Left ventricle myocardium superior (tissue), 1 donor: ENCODE results near the gene ATG5. TPM values are rescaled to one million over a fixed set of nuclear protein-coding genes. Genes with fewer than 3 reads are reported as not detected.

Experiments used
- ATAC-seq: fragments of 200-7000 bp; cut with Tn5 transposase; one replicate; pipeline ENCODE4 v1.9.1; 2020; ENCODE audit warnings: mild to moderate bottlenecking, moderate library complexity
- DNase-seq: peaks from one replicate; pipeline ENCODE4 v3.0.0-alpha.2; 2020
- intact Hi-C: fragments of 100-400 bp; cut with micrococcal nuclease; formaldehyde crosslinking; loops from one replicate; pipeline ENCODE4 v1.11.0; 2022
- total RNA-seq: library from RNA; stranded (reverse); fragmentation: NEBNext Ultra II Directional; extraction: Animal tissue kit (Norgen Biotek cat#: 25700); gene quantifications from one replicate; pipeline ENCODE4 v1.2.1, GENCODE V29; 2021
- donor health status: DM: no; HTN: yes; CAD: no; lungs with severe emphysema.

Gene ATG5
- total RNA-seq, 1 donor from 2014 or later, result 16.6 TPM

DNA sequence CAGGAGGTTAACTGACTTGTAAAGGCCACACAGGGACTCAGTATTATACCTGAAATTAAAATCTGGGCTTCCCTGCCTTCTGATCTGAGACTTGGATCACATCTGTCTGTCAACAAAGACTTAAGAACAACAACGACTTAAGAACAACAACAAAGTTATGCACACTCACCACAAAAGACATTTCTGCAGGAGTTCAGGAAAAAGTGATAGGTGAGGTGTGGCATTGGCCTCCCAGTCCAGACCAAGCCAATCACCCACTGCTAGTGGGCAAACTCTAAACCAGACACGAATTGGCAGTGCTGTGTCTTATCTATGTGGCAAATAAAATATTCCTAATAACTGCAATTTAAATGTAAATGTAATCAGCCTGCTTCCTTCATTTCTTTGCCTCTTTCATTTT, 178.1 kb downstream of the ATG5 start:
- intact Hi-C loops, result no loop called here
- ATAC-seq, result no peak

DNA sequence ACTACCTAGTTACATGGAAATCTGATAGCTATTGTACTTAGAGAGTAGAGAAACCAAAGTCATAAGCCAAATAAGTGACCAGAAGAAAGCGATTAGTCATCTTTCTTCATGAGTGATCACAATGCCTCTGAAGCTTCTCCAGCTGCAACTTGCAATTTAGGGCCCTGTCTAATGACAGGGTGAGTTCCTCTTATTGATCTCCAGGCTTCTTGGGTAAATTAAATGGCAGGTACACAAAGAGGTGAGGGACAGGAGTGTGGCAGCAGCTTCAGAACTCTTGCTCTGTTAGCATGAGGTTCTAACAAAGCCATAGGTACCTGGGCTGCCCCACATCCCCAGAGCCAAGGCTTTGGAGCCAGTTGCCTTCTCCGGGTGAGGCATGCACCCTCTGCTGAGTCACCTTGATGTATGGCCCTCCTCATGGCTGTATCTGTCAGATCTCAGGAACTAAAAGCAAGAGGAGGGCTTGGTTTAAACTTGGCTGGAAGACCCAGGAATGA, 178.7 kb downstream of the ATG5 start:
- no peak for ATAC-seq
- intact Hi-C loops, result no loop called here
- no peak for DNase-seq

More for the DNA sequence above, 178.1 kb downstream of the ATG5 start:
- no peak for DNase-seq

GRCh38 chr6:106145741-106146227, 179.8 kb downstream of the ATG5 start:
- ATAC-seq (no peak), DNase-seq (no peak)
- intact Hi-C loops, result no loop called here

GRCh38 chr6:106145144-106145543, 180.4 kb downstream of the ATG5 start:
- no peak for ATAC-seq
- intact Hi-C loops, result no loop called here
- DNase-seq, result no peak

GRCh38 chr6:106143665-106144064, 181.9 kb downstream of the ATG5 start:
- intact Hi-C loops, result no loop called here
- no peak for ATAC-seq
- no peak for DNase-seq

DNA sequence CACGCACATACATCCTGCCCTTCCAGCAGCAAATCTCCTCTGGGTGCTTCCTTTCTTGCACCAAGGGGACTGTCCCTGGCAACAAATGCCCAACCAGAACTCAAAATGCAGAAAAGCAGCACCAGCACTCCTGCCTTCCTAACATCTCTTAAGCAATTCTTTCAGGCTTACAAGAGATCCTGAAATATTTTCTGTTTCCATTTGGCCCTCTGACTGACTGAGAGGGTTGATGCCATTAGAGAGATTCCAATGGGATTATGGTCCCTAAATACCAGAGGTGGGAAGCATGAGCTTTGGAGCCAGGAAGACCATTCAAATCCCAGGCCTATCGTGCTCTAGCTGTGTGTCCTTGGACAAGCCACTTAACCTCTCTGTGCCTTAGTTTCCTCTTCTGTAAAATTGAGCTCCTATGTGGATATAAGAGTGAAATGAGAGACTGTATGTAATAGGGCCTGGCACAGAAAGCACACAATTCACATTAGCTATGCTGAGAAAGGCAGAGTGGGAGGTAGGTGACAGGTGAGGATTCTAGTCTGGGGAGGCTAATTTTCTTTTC, 182.6 kb downstream of the ATG5 start:
- intact Hi-C loops, result no loop called here
- ATAC-seq, result no peak
- no peak for DNase-seq

GRCh38 chr6:106141441-106142237, 183.9 kb downstream of the ATG5 start:
- no peak for DNase-seq
- ATAC-seq, result no peak
- intact Hi-C loops, result no loop called here

- intact Hi-C loops, result no loop called here
- ATAC-seq (no peak), DNase-seq (no peak)
Measured at GRCh38 chr6:106138151-106138550, 187.4 kb downstream of the ATG5 start.

- intact Hi-C loops, result no loop called here
- ATAC-seq (no peak), DNase-seq (no peak)
Measured at GRCh38 chr6:106136845-106137244, 188.7 kb downstream of the ATG5 start.

DNA sequence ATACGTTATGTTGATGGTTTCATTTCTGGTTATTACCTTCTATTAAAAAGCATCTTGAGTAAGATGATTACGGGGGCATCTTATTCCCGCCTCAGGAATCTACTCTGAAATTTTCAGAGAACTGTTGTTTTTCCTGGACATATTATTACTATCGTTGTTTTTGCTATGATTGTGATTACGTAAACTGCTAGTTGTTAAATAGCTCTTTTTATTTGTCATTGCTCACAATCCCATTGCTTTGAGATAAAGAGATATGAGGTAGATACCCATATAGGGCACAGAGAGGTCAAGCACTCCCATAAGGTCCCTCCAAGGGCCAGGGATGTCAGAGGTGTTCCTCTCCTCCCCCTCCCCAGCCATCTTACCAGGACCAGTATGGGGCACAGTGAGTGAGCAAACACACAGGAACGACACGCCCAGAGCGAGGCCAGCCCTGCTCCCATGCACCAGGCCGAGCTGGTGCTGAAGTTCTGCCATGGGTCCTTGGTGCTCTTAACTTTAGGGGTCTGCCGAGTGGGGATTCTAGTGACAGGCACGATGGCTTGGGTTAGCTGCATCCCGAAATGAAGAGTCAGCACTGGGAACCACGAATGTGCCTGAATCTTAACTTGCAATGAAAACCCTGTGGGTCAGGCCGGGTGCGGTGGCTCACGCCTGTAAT, 189.5 kb downstream of the ATG5 start:
- ATAC-seq (no peak), DNase-seq (no peak)
- intact Hi-C loops, result no loop called here

DNA sequence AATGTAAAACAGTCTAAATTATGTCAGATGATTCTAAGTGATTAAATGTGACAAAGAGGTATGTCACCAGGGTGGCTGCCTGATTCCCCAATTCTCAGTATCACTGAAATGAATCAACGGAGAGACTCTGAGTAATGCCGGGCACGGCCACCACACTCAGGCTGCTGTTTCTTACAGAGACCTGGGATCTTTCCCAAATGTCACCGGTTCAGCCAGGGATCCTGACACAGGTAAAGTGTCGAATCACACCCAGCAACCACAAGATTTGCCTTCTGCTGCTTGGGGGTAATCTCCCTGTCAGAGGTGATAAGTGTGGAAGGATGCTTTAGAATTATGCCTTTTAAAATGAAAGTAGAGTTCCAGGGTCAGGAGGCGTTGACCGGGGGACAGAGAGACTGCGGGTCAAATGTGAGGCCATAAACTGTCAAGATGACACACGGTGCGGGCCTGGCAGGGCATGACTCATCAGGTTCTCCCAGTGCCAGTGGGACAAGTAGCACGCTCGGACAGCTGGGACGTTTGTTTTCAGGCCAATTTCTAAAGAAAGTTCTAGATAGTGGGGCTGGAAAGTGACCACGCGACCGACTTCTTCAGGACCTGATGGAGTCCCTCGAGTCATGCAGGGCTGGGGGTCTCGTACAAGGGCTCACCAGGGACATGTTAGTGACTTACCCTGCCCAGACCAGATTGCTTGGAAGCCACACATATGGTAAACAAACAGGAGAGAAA, 190.5 kb downstream of the ATG5 start:
- no peak for ATAC-seq
- no peak for DNase-seq
- intact Hi-C loops, result no loop called here

Other genes starting within 250 kb of the ATG5 start
- gene PRDM1, start 239.4 kb downstream of the ATG5 start, total RNA-seq, result 1.7 TPM
- gene CRYBG1, start 35.0 kb upstream of the ATG5 start, total RNA-seq, result 2.0 TPM